Keratinocyte (primary cell): ENCODE measurements around the gene EIF4G1. TPM values are rescaled to one million over a fixed set of nuclear protein-coding genes. Genes with fewer than 3 reads are reported as not detected.

Experiments used
- DNase-seq: peaks from one replicate; pipeline ENCODE4 v3.0.0-alpha.2; 2011; ENCODE audit warnings: low read depth, missing footprints, low spot score
- FAIRE-seq: peaks from 2 replicates; lab custom pipeline; 2011; peaks lifted over from hg19 to GRCh38; lab: Jason Lieb, UNC
- H2AFZ ChIP-seq: 2 replicates; pipeline ENCODE4 v1.6.0; 2012; ENCODE audit warnings: low read length, control low read depth, inconsistent platforms; ENCODE audit not compliant: control insufficient read depth
- H3K27ac ChIP-seq: 2 replicates; pipeline ENCODE4 v1.5.1; 2011; ENCODE audit warnings: low read length; ENCODE audit not compliant: control insufficient read depth, insufficient read depth
- H3K27me3 ChIP-seq: 3 replicates; pipeline ENCODE4 v1.6.0; 2011; ENCODE audit warnings: low read length; ENCODE audit not compliant: control insufficient read depth, insufficient read depth; ENCODE audit errors: extremely low read depth
- H3K36me3 ChIP-seq, 2 experiments: 2 replicates in 1 of 2; 3 replicates in 1 of 2; pipeline ENCODE4 v1.5.1; 2011; ENCODE audit warnings: low read length in 2 of 2, mild to moderate bottlenecking in 1 of 2; ENCODE audit not compliant: control insufficient read depth in 2 of 2, insufficient read depth in 2 of 2; ENCODE audit errors: extremely low read depth in 1 of 2
- H3K4me1 ChIP-seq: 3 replicates; pipeline ENCODE4 v1.5.1; 2011; ENCODE audit warnings: low read length; ENCODE audit not compliant: control insufficient read depth, insufficient read depth; ENCODE audit errors: extremely low read depth
- H3K4me2 ChIP-seq: 3 replicates; pipeline ENCODE4 v1.6.0; 2011; ENCODE audit warnings: low read depth, low read length; ENCODE audit not compliant: control insufficient read depth, insufficient read depth; ENCODE audit errors: extremely low read depth
- H3K4me3 ChIP-seq, 3 experiments: fragments of 200-600 bp in 1 of 3; sonication (generic) in 1 of 3; 2 replicates in 2 of 3; 3 replicates in 1 of 3; pipeline ENCODE4 v1.5.1; 2011 to 2016; ENCODE audit warnings: low read length in 3 of 3, mild to moderate bottlenecking in 3 of 3, control low read depth in 2 of 3, inconsistent platforms in 1 of 3, low read depth in 1 of 3, mixed read lengths in 1 of 3, mixed run types in 1 of 3, moderate library complexity in 1 of 3; ENCODE audit not compliant: control insufficient read depth in 2 of 3, insufficient read depth in 2 of 3; ENCODE audit errors: extremely low read depth in 1 of 3
- H3K79me2 ChIP-seq: 2 replicates; pipeline ENCODE4 v1.6.0; 2012; ENCODE audit warnings: low read length; ENCODE audit not compliant: control insufficient read depth, insufficient read depth
- H3K9ac ChIP-seq: 3 replicates; pipeline ENCODE4 v1.6.0; 2011; ENCODE audit warnings: low read length; ENCODE audit not compliant: control insufficient read depth, insufficient read depth; ENCODE audit errors: extremely low read depth
- H3K9me1 ChIP-seq: 3 replicates; pipeline ENCODE4 v1.6.0; 2011; ENCODE audit warnings: low read length; ENCODE audit not compliant: control insufficient read depth, insufficient read depth; ENCODE audit errors: extremely low read depth
- H3K9me3 ChIP-seq: 2 replicates; pipeline ENCODE4 v1.5.1; 2012; ENCODE audit warnings: low read depth, low read length; ENCODE audit not compliant: control insufficient read depth
- H4K20me1 ChIP-seq: 3 replicates; pipeline ENCODE4 v1.6.0; 2011; ENCODE audit warnings: low read length; ENCODE audit not compliant: control insufficient read depth, insufficient read depth; ENCODE audit errors: extremely low read depth
- EZH2 ChIP-seq: IDR thresholded peaks from one replicate; pipeline ENCODE4 v1.6.1; 2012; ENCODE audit warnings: inconsistent platforms, mild to moderate bottlenecking, low read length, moderate library complexity
- dilution Hi-C: fragments of 300-500 bp; cut with MboI; formaldehyde crosslinking; loops from one replicate; pipeline ENCODE4 v1.7.0; 2020; ENCODE audit warnings: low sequenced_read_pairs; ENCODE audit not compliant: extremely low pct_ligation_motif_present
- polyA plus RNA-seq, 5 experiments: library from polyadenylated mRNA; depleted of rRNA in 3 of 5; stranded (reverse) in 3 of 5; stranded (forward) in 1 of 5; unstranded in 1 of 5; fragments of >200 nt; gene quantifications; 1 replicate in 1 of 5; 2 replicates in 3 of 5; 3 replicates in 1 of 5; pipeline versions ENCODE4 v1.2.1 to v1.2.3, GENCODE V29; 2011 to 2012; ENCODE audit warnings: missing spikeins in 2 of 5, low read depth in 1 of 5, low replicate concordance in 1 of 5
- TF ChIP-seq, protein P1 (sequence below), 3 experiments: IDR thresholded peaks in 1 of 3; conservative IDR thresholded peaks in 1 of 3; optimal IDR thresholded peaks in 1 of 3; 2 replicates in 2 of 3; 3 replicates in 1 of 3; pipeline versions ENCODE3 to v1.5.1; 2011; ENCODE audit warnings: low read length in 3 of 3, mild to moderate bottlenecking in 3 of 3, moderate library complexity in 2 of 3, control low read depth in 1 of 3, inconsistent platforms in 1 of 3; ENCODE audit not compliant: insufficient read depth in 2 of 3; ENCODE audit errors: extremely low read depth in 1 of 3

EIF4G1 gene
- polyA plus RNA-seq, 1 donor (not counting 4 experiments of a cell fraction or from before 2014, with no cell fraction given), result 225 TPM

- dilution Hi-C loops, result no loop called here
- H3K9me1 ChIP-seq, result no peaks in the 10 kb centered on the region
- FAIRE-seq, result no peak
Observed at GRCh38 chr3:184358921-184359350, 44.5 kb downstream of the EIF4G1 start.

GRCh38 chr3:184359610-184360009 is 45.2 kb downstream of the EIF4G1 start:
- no peak for FAIRE-seq
- dilution Hi-C loops, result no loop called here
- no peaks in the 10 kb centered on the region for H4K20me1 ChIP-seq

More at GRCh38 chr3:184358921-184359350, 44.5 kb downstream of the EIF4G1 start:
- H3K27me3 ChIP-seq, result no peaks in the 10 kb centered on the region
- no peak for DNase-seq
- no peaks in the 10 kb centered on the region for H4K20me1 ChIP-seq
- H3K36me3 ChIP-seq, result peaks cover 3 to 5% of the 10 kb centered on the region in 2 experiments
- peaks cover 9% of the 10 kb centered on the region for H3K79me2 ChIP-seq
- no peak overlapping the region for H2AFZ ChIP-seq
- no peak overlapping the region for H3K4me3 ChIP-seq
- peaks cover 14% of the 10 kb centered on the region for H3K4me1 ChIP-seq
- no peak overlapping the region for H3K9ac ChIP-seq
- H3K4me2 ChIP-seq, result no peak overlapping the region
- H3K9me3 ChIP-seq, result no peaks in the 10 kb centered on the region
- TF ChIP-seq EZH2, result no peak
- TF ChIP-seq, protein P1, sequence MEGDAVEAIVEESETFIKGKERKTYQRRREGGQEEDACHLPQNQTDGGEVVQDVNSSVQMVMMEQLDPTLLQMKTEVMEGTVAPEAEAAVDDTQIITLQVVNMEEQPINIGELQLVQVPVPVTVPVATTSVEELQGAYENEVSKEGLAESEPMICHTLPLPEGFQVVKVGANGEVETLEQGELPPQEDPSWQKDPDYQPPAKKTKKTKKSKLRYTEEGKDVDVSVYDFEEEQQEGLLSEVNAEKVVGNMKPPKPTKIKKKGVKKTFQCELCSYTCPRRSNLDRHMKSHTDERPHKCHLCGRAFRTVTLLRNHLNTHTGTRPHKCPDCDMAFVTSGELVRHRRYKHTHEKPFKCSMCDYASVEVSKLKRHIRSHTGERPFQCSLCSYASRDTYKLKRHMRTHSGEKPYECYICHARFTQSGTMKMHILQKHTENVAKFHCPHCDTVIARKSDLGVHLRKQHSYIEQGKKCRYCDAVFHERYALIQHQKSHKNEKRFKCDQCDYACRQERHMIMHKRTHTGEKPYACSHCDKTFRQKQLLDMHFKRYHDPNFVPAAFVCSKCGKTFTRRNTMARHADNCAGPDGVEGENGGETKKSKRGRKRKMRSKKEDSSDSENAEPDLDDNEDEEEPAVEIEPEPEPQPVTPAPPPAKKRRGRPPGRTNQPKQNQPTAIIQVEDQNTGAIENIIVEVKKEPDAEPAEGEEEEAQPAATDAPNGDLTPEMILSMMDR (optimal IDR thresholded peaks at IDR 0.05 in 1 of 3, IDR thresholded peaks at IDR 0.05 in 1 of 3, conservative IDR thresholded peaks at IDR 0.05 in 1 of 3; ENCODE audit: extremely low read depth in 1 of 3, insufficient read depth in 2 of 3, low read length in 3 of 3), result no peak
- no peak overlapping the region for H3K27ac ChIP-seq

More at GRCh38 chr3:184359610-184360009, 45.2 kb downstream of the EIF4G1 start:
- Histone ChIP-seq H3K36me3 (peaks cover 4 to 5% of the 10 kb centered on the region in 2 experiments), H3K9me1 (no peaks in the 10 kb centered on the region), H3K9me3 (no peaks in the 10 kb centered on the region), H3K4me1 (peaks cover 21% of the 10 kb centered on the region), H3K4me3 (no peak overlapping the region), H3K27ac (no peak overlapping the region), H2AFZ (no peak overlapping the region), H3K9ac (no peak overlapping the region), H3K27me3 (no peaks in the 10 kb centered on the region), H3K79me2 (peaks cover 16% of the 10 kb centered on the region), H3K4me2 (no peak overlapping the region)
- TF ChIP-seq, protein P1 (optimal IDR thresholded peaks at IDR 0.05 in 1 of 3, IDR thresholded peaks at IDR 0.05 in 1 of 3, conservative IDR thresholded peaks at IDR 0.05 in 1 of 3; ENCODE audit: extremely low read depth in 1 of 3, insufficient read depth in 2 of 3, low read length in 3 of 3), result no peak
- TF ChIP-seq EZH2, result no peak
- no peak for DNase-seq
